Measurements from ENCODE around the gene WASF2.

GRCh38 chr1:27491748-27492700, 2.1 kb upstream of the WASF2 start:
- no peak for TF ChIP-seq GATA2 (IDR thresholded peaks at IDR 0.05; ENCODE audit: low read depth, low read length)
- no peak for TF ChIP-seq GATA3 (IDR thresholded peaks at IDR 0.05; ENCODE audit: low read depth, low read length)
